ENCODE data around the gene ALG14.

DNA sequence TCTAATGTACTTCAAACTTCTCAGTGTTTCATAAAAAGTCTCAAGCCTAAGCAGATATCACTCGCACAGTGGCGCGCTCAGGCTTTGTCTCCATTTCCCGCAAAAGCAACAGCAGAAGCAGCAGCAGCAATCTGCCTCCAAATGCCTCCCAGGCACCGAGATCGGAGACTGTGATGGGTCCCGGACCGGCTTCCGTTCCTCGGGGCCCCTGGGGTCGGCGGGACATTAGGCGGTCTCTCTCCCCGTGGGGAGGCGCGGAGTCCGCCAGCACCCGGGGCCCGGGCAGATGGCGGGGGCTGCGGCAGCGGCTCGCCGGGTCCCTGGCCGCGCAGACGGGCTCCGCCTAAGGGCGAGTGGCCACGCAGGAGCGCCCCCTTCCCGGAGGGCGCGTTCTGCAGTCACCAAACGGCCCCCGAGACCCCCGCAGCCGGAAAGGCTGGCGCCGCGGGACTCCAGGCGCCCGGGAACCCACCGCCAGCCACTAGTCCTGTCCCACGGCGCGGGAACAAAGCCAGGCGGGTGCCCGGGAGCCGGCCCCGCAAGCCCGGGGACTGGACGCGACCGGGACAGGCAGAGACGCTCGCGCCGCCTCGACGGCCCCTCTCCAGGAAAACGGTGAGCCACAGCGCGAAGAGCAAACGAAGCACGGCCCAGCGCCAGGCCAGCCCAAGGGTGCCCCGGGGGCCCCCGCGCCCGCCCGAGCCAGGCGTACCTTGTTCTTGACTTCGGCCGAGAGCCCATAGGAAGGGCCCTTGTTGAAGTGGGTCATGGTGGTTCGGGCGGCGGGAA is 146.4 kb downstream of the ALG14 start:
- TF ChIP-seq EZH2 (IDR thresholded peaks at IDR 0.05; ENCODE audit: borderline replicate concordance, low read length): no peak
- TF ChIP-seq CTCF (conservative IDR thresholded peaks at IDR 0.05 in 1 of 2, IDR thresholded peaks at IDR 0.05 in 1 of 2; ENCODE audit: extremely low read depth in 1 of 2, insufficient read depth in 1 of 2, low read depth in 1 of 2, low read length in 2 of 2): peak in 1 of 2 donors; percentile 43
